Psoas muscle (tissue), 8 donors: ENCODE results near the gene TMPRSS6. TPM values are rescaled to one million over a fixed set of nuclear protein-coding genes. Genes with fewer than 3 reads are reported as not detected.

Experiments
- ATAC-seq, 4 donors: fragments of 200-7000 bp; cut with Tn5 transposase; one replicate each; pipeline ENCODE4 v1.9.1; 2020; ENCODE audit warnings: moderate library complexity in 3 of 4, mild to moderate bottlenecking in 2 of 4
- DNase-seq, 2 donors: peaks; one replicate each; pipeline ENCODE4 v3.0.0-alpha.2; 2020
- H3K27ac ChIP-seq: fragments of 200-600 bp; one replicate; pipeline ENCODE4 v1.8.0; 2022
- H3K27me3 ChIP-seq, 3 donors: fragments of 200-600 bp in 1 of 3; one replicate each; pipeline versions ENCODE4 v1.6.1 to v1.8.0; 2013 to 2022; ENCODE audit warnings: low read length in 2 of 3, mild to moderate bottlenecking in 2 of 3, moderate library complexity in 1 of 3; ENCODE audit not compliant: insufficient read depth in 3 of 3
- H3K36me3 ChIP-seq, 2 donors: fragments of 200-600 bp in 1 of 2; one replicate each; pipeline versions ENCODE4 v1.6.1 to v1.8.0; 2013 to 2022; ENCODE audit warnings: low read depth in 1 of 2, mild to moderate bottlenecking in 1 of 2, moderate library complexity in 1 of 2; ENCODE audit not compliant: insufficient read depth in 1 of 2
- H3K4me1 ChIP-seq: fragments of 200-600 bp; one replicate; pipeline ENCODE4 v1.8.0; 2022
- H3K4me3 ChIP-seq: fragments of 200-600 bp; one replicate; pipeline ENCODE4 v1.8.0; 2022; ENCODE audit warnings: mild to moderate bottlenecking
- H3K9me3 ChIP-seq: fragments of 200-600 bp; one replicate; pipeline ENCODE4 v1.8.0; 2022
- WGBS, 3 donors: extraction: QIAGEN DNeasy Blood & Tissue Kit; methylation state at CpG; one replicate each; pipeline versions ENCODE4 v1.1.6 to v1.1.7; 2013; 5-methylcytosine and 5-hydroxymethylcytosine counted together
- intact Hi-C, 2 donors: fragments of 100-400 bp; cut with DNase I; formaldehyde crosslinking; loops; one replicate each; pipeline versions ENCODE4 v1.11.0 to v1.14.2; 2022
- polyA plus RNA-seq, 3 donors: library from polyadenylated mRNA; stranded (reverse); fragments of 200-250 nt; gene quantifications; one replicate each; pipeline ENCODE4 v1.2.3, GENCODE V29; 2013
- total RNA-seq, 4 donors: library from RNA; stranded (reverse); fragmentation: NEBNext Ultra II Directional in 2 of 4; extraction: Animal tissue kit (Norgen Biotek cat#: 25700) in 2 of 4; gene quantifications; one replicate each; pipeline versions ENCODE4 v1.2.1 to v1.2.4, GENCODE V29; 2021 to 2023
- TF ChIP-seq, protein P1 (sequence below): fragments of 200-600 bp; IDR thresholded peaks from one replicate; pipeline ENCODE4 v1.8.0; 2022; ENCODE audit warnings: antibody characterized with exemption
- donor health status: healthy with polysubstance abuse.
- donor health status: DM: no; HTN: no; CAD: no; lungs with moderate emphysema.
- donor health status: Bipolar disorder and iron deficiency.
- donor health status: healthy.
- donor health status: DM: yes; HTN: yes; CAD: no.
- donor health status: DM: no; HTN: no; CAD: no.
- donor health status: DM: no; HTN: no; CAD: no.
- donor health status: DM: yes; HTN: yes; CAD: no.

The TMPRSS6 gene
- total and polyA plus RNA-seq, 7 donors = not detected

GRCh38 chr22:37117092-37117491 is 7.6 kb upstream of the TMPRSS6 start:
- Histone ChIP-seq H3K36me3 (no peaks in the 10 kb centered on the region), H3K4me1 (no peaks in the 10 kb centered on the region), H3K27ac (no peak overlapping the region), H3K4me3 (no peak overlapping the region), H3K27me3 (peaks cover 0 to 34% (median 6%) of the 10 kb centered on the region in 3 donors), H3K9me3 (no peaks in the 10 kb centered on the region)
- ATAC-seq (no peak), DNase-seq (no peak)
- intact Hi-C loops = no loop called here
- TF ChIP-seq, protein P1, sequence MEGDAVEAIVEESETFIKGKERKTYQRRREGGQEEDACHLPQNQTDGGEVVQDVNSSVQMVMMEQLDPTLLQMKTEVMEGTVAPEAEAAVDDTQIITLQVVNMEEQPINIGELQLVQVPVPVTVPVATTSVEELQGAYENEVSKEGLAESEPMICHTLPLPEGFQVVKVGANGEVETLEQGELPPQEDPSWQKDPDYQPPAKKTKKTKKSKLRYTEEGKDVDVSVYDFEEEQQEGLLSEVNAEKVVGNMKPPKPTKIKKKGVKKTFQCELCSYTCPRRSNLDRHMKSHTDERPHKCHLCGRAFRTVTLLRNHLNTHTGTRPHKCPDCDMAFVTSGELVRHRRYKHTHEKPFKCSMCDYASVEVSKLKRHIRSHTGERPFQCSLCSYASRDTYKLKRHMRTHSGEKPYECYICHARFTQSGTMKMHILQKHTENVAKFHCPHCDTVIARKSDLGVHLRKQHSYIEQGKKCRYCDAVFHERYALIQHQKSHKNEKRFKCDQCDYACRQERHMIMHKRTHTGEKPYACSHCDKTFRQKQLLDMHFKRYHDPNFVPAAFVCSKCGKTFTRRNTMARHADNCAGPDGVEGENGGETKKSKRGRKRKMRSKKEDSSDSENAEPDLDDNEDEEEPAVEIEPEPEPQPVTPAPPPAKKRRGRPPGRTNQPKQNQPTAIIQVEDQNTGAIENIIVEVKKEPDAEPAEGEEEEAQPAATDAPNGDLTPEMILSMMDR = no peak
- 35 to 40% (median 38%) methylated on average over 4 of the region's 4 CpGs for WGBS, 3 donors

DNA sequence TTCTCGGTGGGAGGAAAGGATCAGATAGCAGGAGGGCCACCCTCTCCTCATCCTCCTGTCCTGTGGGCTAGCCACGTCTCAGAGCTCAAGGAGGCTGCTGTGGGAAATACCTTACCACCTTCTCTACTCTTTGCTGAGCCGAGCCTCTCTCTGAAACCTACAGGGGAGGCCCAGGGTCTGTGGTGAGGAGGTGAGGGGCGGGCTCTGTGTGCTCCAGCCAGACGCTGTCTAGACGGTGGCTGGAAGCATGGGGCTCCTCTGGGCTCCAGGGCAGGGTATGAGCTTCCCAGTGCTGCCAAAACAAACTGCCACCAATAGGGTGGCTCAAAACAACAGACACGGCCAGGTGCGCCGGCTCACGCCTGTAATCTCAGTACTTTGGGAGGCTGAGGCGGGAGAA is 5.5 kb upstream of the TMPRSS6 start:
- Histone ChIP-seq H3K9me3 (no peaks in the 10 kb centered on the region), H3K4me1 (no peaks in the 10 kb centered on the region), H3K27ac (no peak overlapping the region), H3K4me3 (no peak overlapping the region), H3K27me3 (peaks cover 0 to 43% (median 15%) of the 10 kb centered on the region in 3 donors), H3K36me3 (no peaks in the 10 kb centered on the region)
- DNase-seq (no peak), ATAC-seq (no peak)
- WGBS, 3 donors = 53 to 65% (median 56%) methylated on average over 11 of the region's 11 CpGs
- intact Hi-C loops = no loop called here
- TF ChIP-seq, protein P1 = no peak

- Histone ChIP-seq H3K4me3 (no peak overlapping the region), H3K9me3 (no peaks in the 10 kb centered on the region), H3K4me1 (no peaks in the 10 kb centered on the region), H3K36me3 (no peaks in the 10 kb centered on the region), H3K27ac (no peak overlapping the region), H3K27me3 (peaks cover 0 to 53% (median 14%) of the 10 kb centered on the region in 3 donors)
- ATAC-seq = no peak
- intact Hi-C loops = no loop called here
- TF ChIP-seq, protein P1 = no peak
- WGBS, 3 donors = 71 to 80% (median 75%) methylated on average over 8 of the region's 8 CpGs
- no peak for DNase-seq
Observed at GRCh38 chr22:37113757-37114156, 4.2 kb upstream of the TMPRSS6 start.

- no peak overlapping the region for H3K4me3 ChIP-seq
- H3K27ac ChIP-seq = no peak overlapping the region
- intact Hi-C loops = no loop called here
- peaks cover 0 to 61% (median 12%) of the 10 kb centered on the region in 3 donors for H3K27me3 ChIP-seq
- TF ChIP-seq, protein P1 = no peak
- H3K9me3 ChIP-seq = no peaks in the 10 kb centered on the region
- H3K4me1 ChIP-seq = no peaks in the 10 kb centered on the region
- no peaks in the 10 kb centered on the region for H3K36me3 ChIP-seq
- no peak for DNase-seq
- ATAC-seq = no peak
- WGBS, 3 donors = 49 to 62% (median 55%) methylated on average over 10 to 12 of the region's 12 CpGs
Observed at GRCh38 chr22:37112084-37112728, 2.7 kb upstream of the TMPRSS6 start.
